CD4-positive, CD25-positive, alpha-beta regulatory T cell (primary cell): ENCODE data around the gene GALNT11. TPM values are rescaled to one million over a fixed set of nuclear protein-coding genes. Genes with fewer than 3 reads are reported as not detected.
"Not testable (repeated sequence)": the region's sequence is repeated elsewhere in the genome, so short reads cannot be mapped to it uniquely, and the experiment has no call there.

Experiments
- ATAC-seq, 2 donors: fragments of 150-1000 bp; cut with Tn5 transposase; one replicate each; pipeline ENCODE4 v1.10.0; 2021; ENCODE audit warnings: low read depth in 2 of 2, moderate number of reproducible peaks in 2 of 2, moderate library complexity in 1 of 2
- DNase-seq, 3 donors: peaks; one replicate each; pipeline versions ENCODE4 v3.0.0 to v3.0.0-alpha.2; 2012 to 2022; ENCODE audit warnings: mixed read lengths in 1 of 3
- H3K27ac ChIP-seq: one replicate; pipeline ENCODE4 v1.7.0; 2013; ENCODE audit warnings: mild to moderate bottlenecking, low read length; ENCODE audit not compliant: insufficient read depth, poor library complexity, severe bottlenecking
- H3K27me3 ChIP-seq: one replicate; pipeline ENCODE4 v1.7.0; 2013; ENCODE audit warnings: low read length; ENCODE audit not compliant: control insufficient read depth, insufficient read depth
- H3K36me3 ChIP-seq: one replicate; pipeline ENCODE4 v1.7.0; 2013; ENCODE audit warnings: mild to moderate bottlenecking, low read length, moderate library complexity; ENCODE audit not compliant: control insufficient read depth, insufficient read depth
- H3K4me1 ChIP-seq: 2 replicates; pipeline ENCODE4 v1.7.0; 2013; ENCODE audit warnings: mild to moderate bottlenecking, low read length; ENCODE audit not compliant: insufficient read depth, control insufficient read depth, poor library complexity, severe bottlenecking
- H3K4me3 ChIP-seq: one replicate; pipeline ENCODE4 v1.7.0; 2013; ENCODE audit warnings: low read depth, mild to moderate bottlenecking, low read length, moderate library complexity
- H3K9me3 ChIP-seq, 2 experiments: 1 replicate in 1 of 2; 2 replicates in 1 of 2; pipeline ENCODE4 v1.7.0; 2013; ENCODE audit warnings: low read length in 2 of 2, mild to moderate bottlenecking in 1 of 2, moderate library complexity in 1 of 2; ENCODE audit not compliant: control insufficient read depth in 2 of 2
- H3K27ac Mint-ChIP-seq, 3 donors: one replicate each; pipeline ENCODE4 v1.8.0; 2020 to 2022; ENCODE audit warnings: mild to moderate bottlenecking in 3 of 3, mixed read lengths in 3 of 3, moderate library complexity in 2 of 3
- H3K27me3 Mint-ChIP-seq: one replicate; pipeline ENCODE4 v1.8.0; 2022; ENCODE audit warnings: mild to moderate bottlenecking, mixed read lengths
- H3K36me3 Mint-ChIP-seq: one replicate; pipeline ENCODE4 v1.8.0; 2020; ENCODE audit warnings: mixed read lengths
- H3K4me1 Mint-ChIP-seq, 4 donors: one replicate each; pipeline ENCODE4 v1.8.0; 2020 to 2022; ENCODE audit warnings: mixed read lengths in 4 of 4, mild to moderate bottlenecking in 1 of 4
- H3K4me3 Mint-ChIP-seq, 4 donors: one replicate each; pipeline ENCODE4 v1.8.0; 2020 to 2022; ENCODE audit warnings: mild to moderate bottlenecking in 4 of 4, mixed read lengths in 4 of 4, moderate library complexity in 3 of 4
- H3K9me3 Mint-ChIP-seq, 7 donors: one replicate each; pipeline ENCODE4 v1.8.0; 2020 to 2022; ENCODE audit warnings: mixed read lengths in 7 of 7, mild to moderate bottlenecking in 3 of 7, moderate library complexity in 2 of 7
- polyA plus RNA-seq, 4 donors: library from polyadenylated mRNA; unstranded; fragments of 300-500 nt; fragmentation: Illumina TruSeq; gene quantifications; one replicate each; pipeline ENCODE4 v1.2.3, GENCODE V29; 2021
- total RNA-seq: library from RNA; stranded (reverse); gene quantifications from one replicate; pipeline ENCODE4 v1.2.3, GENCODE V29; 2022

GALNT11 gene
- total and polyA plus RNA-seq, 5 donors from 2014 or later: 22.5 to 27.1 (median 25.4) TPM

GRCh38 chr7:152051968-152052367, 26.5 kb downstream of the GALNT11 start:
- Mint-ChIP-seq H3K27ac (no peak overlapping the region), H3K36me3 (peaks cover 15% of the 10 kb centered on the region), H3K4me3 (no peak overlapping the region), H3K9me3 (peaks cover 0 to 7% (median 0%) of the 10 kb centered on the region in 7 donors), H3K4me1 (peaks cover 19 to 27% (median 25%) of the 10 kb centered on the region in 4 donors), H3K27me3 (no peaks in the 10 kb centered on the region)
- Histone ChIP-seq H3K27me3 (no peaks in the 10 kb centered on the region), H3K9me3 (no peaks in the 10 kb centered on the region), H3K4me3 (no peak overlapping the region), H3K4me1 (no peaks in the 10 kb centered on the region), H3K36me3 (no peaks in the 10 kb centered on the region), H3K27ac (no peak overlapping the region)
- ATAC-seq (no peak), DNase-seq (no peak)

DNA sequence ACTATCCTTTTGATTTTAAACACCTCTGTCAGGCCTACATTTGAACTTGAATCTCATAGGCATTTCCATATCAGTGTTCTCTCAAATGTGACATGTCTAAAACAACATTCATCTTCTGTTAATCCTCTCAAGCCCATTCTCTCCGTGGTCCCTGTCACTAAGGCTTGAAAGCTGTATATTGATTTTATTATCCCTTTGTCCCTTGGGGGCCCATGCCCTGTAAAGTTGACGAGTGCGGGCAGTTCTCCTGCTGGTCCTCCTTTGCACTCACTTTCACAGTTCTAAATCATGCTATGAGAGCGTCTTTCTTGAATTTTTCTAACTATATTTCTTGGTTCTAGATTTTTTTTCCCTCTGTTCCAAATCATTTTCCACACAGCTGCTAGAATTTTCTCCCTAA, 27.3 kb downstream of the GALNT11 start:
- H3K27ac ChIP-seq: no peak overlapping the region
- H3K4me3 Mint-ChIP-seq: no peak overlapping the region

GRCh38 chr7:152054367-152055230, 29.1 kb downstream of the GALNT11 start:
- Mint-ChIP-seq H3K4me3 (no peak overlapping the region), H3K27ac (no peak overlapping the region), H3K27me3 (no peaks in the 10 kb centered on the region), H3K9me3 (peaks cover 0 to 5% (median 0%) of the 10 kb centered on the region in 7 donors), H3K4me1 (peaks cover 9 to 22% (median 19%) of the 10 kb centered on the region in 4 donors), H3K36me3 (peaks cover 14% of the 10 kb centered on the region)
- DNase-seq (no peak), ATAC-seq (no peak)
- Histone ChIP-seq H3K4me1 (no peaks in the 10 kb centered on the region), H3K27ac (no peak overlapping the region), H3K9me3 (no peaks in the 10 kb centered on the region), H3K36me3 (no peaks in the 10 kb centered on the region), H3K4me3 (no peak overlapping the region), H3K27me3 (no peaks in the 10 kb centered on the region)

More for the DNA sequence above, 27.3 kb downstream of the GALNT11 start:
- no peak for ATAC-seq
- Mint-ChIP-seq H3K27ac (no peak overlapping the region), H3K36me3 (peaks cover 14% of the 10 kb centered on the region), H3K9me3 (peaks cover 0 to 7% (median 0%) of the 10 kb centered on the region in 7 donors), H3K4me1 (peaks cover 17 to 29% (median 26%) of the 10 kb centered on the region in 4 donors), H3K27me3 (no peaks in the 10 kb centered on the region)
- H3K27me3 ChIP-seq: no peaks in the 10 kb centered on the region
- H3K9me3 ChIP-seq: no peaks in the 10 kb centered on the region
- H3K36me3 ChIP-seq: no peaks in the 10 kb centered on the region
- no peak overlapping the region for H3K4me3 ChIP-seq
- no peak for DNase-seq
- no peaks in the 10 kb centered on the region for H3K4me1 ChIP-seq

DNA sequence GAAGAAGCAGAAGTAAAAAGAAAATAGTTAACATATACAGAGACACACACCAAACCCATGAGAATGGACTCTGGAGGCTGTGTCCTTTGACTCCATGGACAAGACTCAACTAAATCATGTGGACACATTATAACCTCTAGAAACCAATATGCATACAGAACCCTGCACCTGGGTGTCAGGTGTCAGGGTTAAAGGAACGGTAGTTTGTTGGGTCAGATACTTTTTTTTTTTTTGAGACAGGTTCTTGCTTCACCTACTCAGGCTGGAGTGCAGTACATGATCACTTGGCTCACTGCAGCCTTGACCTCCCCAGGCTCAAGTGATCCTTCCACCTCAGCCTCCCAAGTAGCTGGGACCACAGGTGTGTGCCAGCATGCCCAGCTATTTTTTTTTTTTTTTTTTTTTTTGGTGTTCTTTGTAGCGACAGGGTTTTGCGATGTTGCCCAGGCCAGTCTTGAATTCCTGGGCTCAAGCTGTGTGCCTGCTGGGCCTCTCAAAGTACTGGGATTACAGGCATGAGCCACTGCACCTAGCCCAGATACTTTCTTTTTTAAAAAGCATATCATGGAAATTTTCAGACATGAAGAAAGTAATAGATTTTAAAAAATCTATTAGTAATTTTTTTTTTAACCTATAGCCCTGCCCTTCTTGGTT, 31.3 kb downstream of the GALNT11 start:
- Mint-ChIP-seq H3K27ac (peak overlapping the region in 1 of 3 donors; percentile 9), H3K36me3 (peaks cover 13% of the 10 kb centered on the region), H3K4me3 (no peak overlapping the region), H3K9me3 (peaks cover 0 to 7% (median 1%) of the 10 kb centered on the region in 7 donors), H3K27me3 (no peaks in the 10 kb centered on the region), H3K4me1 (peaks cover 9 to 22% (median 13%) of the 10 kb centered on the region in 4 donors)
- Histone ChIP-seq H3K27ac (no peak overlapping the region), H3K9me3 (no peaks in the 10 kb centered on the region), H3K4me3 (no peak overlapping the region), H3K27me3 (no peaks in the 10 kb centered on the region), H3K36me3 (no peaks in the 10 kb centered on the region), H3K4me1 (no peaks in the 10 kb centered on the region)
- no peak for DNase-seq
- no peak for ATAC-seq

- Mint-ChIP-seq H3K9me3 (peaks cover 0 to 14% (median 1%) of the 10 kb centered on the region in 7 donors), H3K27ac (no peak overlapping the region), H3K4me1 (peaks cover 0 to 19% (median 8%) of the 10 kb centered on the region in 4 donors), H3K27me3 (no peaks in the 10 kb centered on the region), H3K36me3 (peaks cover 23% of the 10 kb centered on the region), H3K4me3 (no peak overlapping the region)
- ATAC-seq: no peak
- Histone ChIP-seq H3K36me3 (no peaks in the 10 kb centered on the region), H3K27ac (no peak overlapping the region), H3K4me3 (no peak overlapping the region), H3K27me3 (no peaks in the 10 kb centered on the region), H3K4me1 (no peaks in the 10 kb centered on the region), H3K9me3 (no peaks in the 10 kb centered on the region)
- DNase-seq: no peak
Measured at GRCh38 chr7:152059311-152059710, 33.8 kb downstream of the GALNT11 start.

DNA sequence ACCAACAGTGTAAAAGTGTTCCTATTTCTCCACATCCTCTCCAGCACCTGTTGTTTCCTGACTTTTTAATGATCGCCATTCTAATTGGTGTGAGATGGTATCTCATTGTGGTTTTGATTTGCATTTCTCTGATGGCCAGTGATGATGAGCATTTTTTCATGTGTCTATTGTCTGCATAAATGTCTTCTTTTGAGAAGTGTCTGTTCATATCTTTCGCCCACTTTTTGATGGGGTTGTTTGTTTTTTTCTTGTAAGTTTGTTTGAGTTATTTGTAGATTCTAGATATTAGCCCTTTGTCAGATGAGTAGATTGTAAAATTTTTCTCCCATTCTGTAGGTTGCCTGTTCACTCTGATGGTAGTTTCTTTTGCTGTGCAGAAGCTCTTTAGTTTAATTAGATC, 35.6 kb downstream of the GALNT11 start:
- not testable (repeated sequence) for ATAC-seq, H3K4me1 ChIP-seq, DNase-seq, H3K27me3 Mint-ChIP-seq, H3K27me3 ChIP-seq, H3K27ac ChIP-seq, H3K27ac Mint-ChIP-seq, H3K36me3 ChIP-seq, H3K4me3 ChIP-seq, H3K9me3 ChIP-seq
- Mint-ChIP-seq H3K9me3 (peaks cover 0 to 27% (median 7%) of the 10 kb centered on the region in 7 donors), H3K36me3 (peaks cover 31% of the 10 kb centered on the region), H3K4me3 (peak overlapping the region in 1 of 4 donors; percentile 38), H3K4me1 (peaks cover 0 to 34% (median 20%) of the 10 kb centered on the region in 4 donors)

- Mint-ChIP-seq H3K4me1 (peaks cover 16 to 48% (median 29%) of the 10 kb centered on the region in 4 donors), H3K36me3 (peaks cover 37% of the 10 kb centered on the region), H3K4me3 (peak overlapping the region in 1 of 4 donors; percentile 1), H3K9me3 (peaks cover 2 to 27% (median 9%) of the 10 kb centered on the region in 7 donors)
- not testable (repeated sequence) for H3K4me1 ChIP-seq, H3K27ac Mint-ChIP-seq, H3K9me3 ChIP-seq, ATAC-seq, DNase-seq, H3K36me3 ChIP-seq, H3K4me3 ChIP-seq, H3K27me3 ChIP-seq, H3K27me3 Mint-ChIP-seq, H3K27ac ChIP-seq
Measured at GRCh38 chr7:152063192-152063591, 37.7 kb downstream of the GALNT11 start.
